Testis (tissue), 3 donors: Measurements from ENCODE around the gene DVL2. TPM values are rescaled to one million over a fixed set of nuclear protein-coding genes. Genes with fewer than 3 reads are reported as not detected.
"Not testable (repeated sequence)": the region's sequence is repeated elsewhere in the genome, so short reads cannot be mapped to it uniquely, and the experiment has no call there.

ENCODE experiments used
- DNase-seq: peaks from one replicate; pipeline ENCODE4 v3.0.0-alpha.2; 2019
- H3K27ac ChIP-seq, 2 donors: fragments of 200-600 bp; sonication (generic); one replicate each; pipeline ENCODE4 v1.5.1; 2019
- H3K27me3 ChIP-seq: fragments of 200-600 bp; sonication (generic); one replicate; pipeline ENCODE4 v1.5.1; 2019
- H3K36me3 ChIP-seq: fragments of 200-600 bp; sonication (generic); one replicate; pipeline ENCODE4 v1.5.1; 2017; ENCODE audit warnings: low read depth; ENCODE audit errors: missing control alignments
- H3K4me1 ChIP-seq: fragments of 200-600 bp; sonication (generic); one replicate; pipeline ENCODE4 v1.5.1; 2019
- H3K4me3 ChIP-seq, 2 donors: fragments of 200-600 bp; sonication (generic); one replicate each; pipeline ENCODE4 v1.5.1; 2017 to 2019
- H3K9me3 ChIP-seq: fragments of 200-600 bp; sonication (generic); one replicate; pipeline ENCODE4 v1.5.1; 2017
- CTCF ChIP-seq, 3 experiments: fragments of 450-650 bp in 2 of 3; fragments of 200-600 bp in 1 of 3; sonication (generic) in 1 of 3; IDR thresholded peaks; one replicate each; pipeline ENCODE4 v1.5.1; 2016 to 2019; ENCODE audit warnings: antibody characterized with exemption in 3 of 3, mild to moderate bottlenecking in 2 of 3, moderate library complexity in 1 of 3
- POLR2A ChIP-seq: fragments of 450-650 bp; IDR thresholded peaks from one replicate; pipeline ENCODE4 v1.6.1; 2017; ENCODE audit warnings: antibody characterized with exemption, mild to moderate bottlenecking, moderate library complexity
- WGBS, 2 donors: methylation state at CpG; one replicate each; pipeline ENCODE4 v1.1.5; 2018; 5-methylcytosine and 5-hydroxymethylcytosine counted together
- intact Hi-C: fragments of 100-400 bp; cut with DNase I; formaldehyde crosslinking; loops from one replicate; pipeline ENCODE4 v1.15.1; 2023; ENCODE audit warnings: low total_unique reads
- polyA plus RNA-seq: library from polyadenylated mRNA; stranded (reverse); fragments of 350-450 nt; fragmentation: Illumina TruSeq; extraction: RNeasy Lipid Tissue Mini Kit (QIAGEN cat#74804); gene quantifications from one replicate; pipeline ENCODE4 v1.2.3, GENCODE V29; 2014; ENCODE audit warnings: low read depth, low replicate concordance; ENCODE audit not compliant: insufficient read depth
- total RNA-seq, 2 donors: library from RNA; depleted of rRNA; stranded (reverse); fragments of >200 nt; gene quantifications; one replicate each; pipeline ENCODE4 v1.2.3, GENCODE V29; 2016

DVL2 gene
- total and polyA plus RNA-seq, 3 donors from 2014 or later, result 43.6 to 102 (median 81.3) TPM

- WGBS, 2 donors, result 78 to 90% methylated on average over 6 of the region's 6 CpGs
Observed at GRCh38 chr17:7184647-7185046, 49.7 kb downstream of the DVL2 start.

GRCh38 chr17:7184091-7184488, 50.2 kb downstream of the DVL2 start:
- H3K36me3 ChIP-seq, result no peaks in the 10 kb centered on the region
- no peaks in the 10 kb centered on the region for H3K27me3 ChIP-seq
- 87 to 94% methylated on average over 6 to 14 of the region's 14 CpGs for WGBS, 2 donors
- no peaks in the 10 kb centered on the region for H3K9me3 ChIP-seq
- no peak overlapping the region for H3K4me3 ChIP-seq
- TF ChIP-seq POLR2A (no peak), CTCF (IDR thresholded peaks at IDR 0.05) (no peak)
- no peak overlapping the region for H3K27ac ChIP-seq
- intact Hi-C loops, result no loop called here
- DNase-seq, result no peak
- H3K4me1 ChIP-seq, result no peaks in the 10 kb centered on the region

More at GRCh38 chr17:7184647-7185046, 49.7 kb downstream of the DVL2 start:
- Histone ChIP-seq H3K4me1 (no peaks in the 10 kb centered on the region), H3K36me3 (no peaks in the 10 kb centered on the region), H3K27ac (no peak overlapping the region), H3K27me3 (no peaks in the 10 kb centered on the region), H3K4me3 (no peak overlapping the region), H3K9me3 (no peaks in the 10 kb centered on the region)
- no peak for DNase-seq
- TF ChIP-seq POLR2A (no peak), CTCF (IDR thresholded peaks at IDR 0.05) (no peak)
- intact Hi-C loops, result no loop called here

- Histone ChIP-seq H3K27me3 (no peaks in the 10 kb centered on the region), H3K27ac (no peak overlapping the region), H3K9me3 (no peaks in the 10 kb centered on the region), H3K4me3 (no peak overlapping the region), H3K4me1 (no peaks in the 10 kb centered on the region), H3K36me3 (no peaks in the 10 kb centered on the region)
- intact Hi-C loops, result no loop called here
- TF ChIP-seq CTCF (IDR thresholded peaks at IDR 0.05) (no peak), POLR2A (no peak)
- DNase-seq, result no peak
- 83 to 87% methylated on average over 7 of the region's 7 CpGs for WGBS, 2 donors
Observed at GRCh38 chr17:7183433-7184090, 50.8 kb downstream of the DVL2 start.

- DNase-seq, H3K36me3 ChIP-seq, H3K27me3 ChIP-seq, intact Hi-C loops, H3K27ac ChIP-seq, H3K9me3 ChIP-seq, H3K4me3 ChIP-seq, H3K4me1 ChIP-seq: not testable (repeated sequence)
- 96 to 100% methylated on average over 2 of the region's 2 CpGs for WGBS, 2 donors
Observed at GRCh38 chr17:7182101-7182500, 52.2 kb downstream of the DVL2 start.

GRCh38 chr17:7179317-7180254, 54.7 kb downstream of the DVL2 start, which contains the start of gene ASGR1:
Gene ASGR1 (minus strand): TSS chr17:7179370. CDS start chr17:7178563, 807 bp downstream.
- Histone ChIP-seq H3K4me3 (peak within 1 kb of the TSS; percentile 21 to 42), H3K27me3 (no peaks in the 10 kb centered on the region), H3K27ac (no peak within 1 kb of the TSS), H3K4me1 (peaks cover 12% of the 10 kb centered on the region), H3K36me3 (no peaks in the 10 kb centered on the region), H3K9me3 (no peaks in the 10 kb centered on the region)
- intact Hi-C loops, result no loop called here
- 49 to 59% methylated on average over 18 of the region's 20 CpGs for WGBS, 2 donors
- no peak for DNase-seq
- TF ChIP-seq POLR2A (no peak), CTCF (IDR thresholded peaks at IDR 0.05) (no peak)
